Fibroblast of skin of right quadriceps (primary cell): ENCODE data around the gene JMJD6.
"Not testable (repeated sequence)": the region's sequence is repeated elsewhere in the genome, so short reads cannot be mapped to it uniquely, and the experiment has no call there.

Experiments
- DNase-seq: peaks from one replicate; pipeline ENCODE4 v3.0.0-alpha.2; 2013

The JMJD6 gene

DNA sequence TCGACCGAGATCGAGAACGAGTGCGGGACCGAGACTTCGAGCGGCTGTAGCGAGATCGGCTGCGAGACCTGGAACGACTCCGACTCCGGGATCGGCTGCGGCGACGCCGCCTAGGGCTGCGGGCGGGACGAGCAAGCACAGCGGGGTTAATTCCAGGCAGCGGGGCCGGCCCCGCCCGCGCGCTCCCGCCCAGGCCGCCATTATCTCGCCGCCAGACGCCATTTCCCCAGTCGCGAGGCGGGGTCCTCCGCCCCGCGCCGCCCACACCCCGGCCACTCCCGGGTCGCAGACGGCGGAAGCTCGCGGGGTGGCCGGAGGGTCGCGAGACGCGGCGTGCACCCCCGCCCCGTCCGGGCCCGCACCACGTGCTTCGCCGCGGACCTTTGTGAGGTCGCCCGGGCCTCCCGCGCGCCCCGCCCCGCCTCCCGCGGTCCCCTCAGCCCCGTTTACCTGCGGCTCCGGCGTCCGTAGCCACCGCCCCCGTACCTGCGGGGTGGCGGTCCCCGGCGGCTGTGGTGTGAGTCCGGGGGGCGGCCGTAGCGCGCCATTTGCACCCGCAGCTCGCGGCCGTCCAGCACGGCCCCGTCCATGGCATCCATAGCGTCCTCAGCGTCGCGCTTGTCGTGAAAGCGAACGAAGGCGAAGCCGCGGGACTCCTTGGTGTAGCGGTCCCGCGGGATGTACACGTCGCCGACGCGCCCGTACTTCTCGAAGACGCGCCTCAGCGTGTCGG, 10.1 kb upstream of the JMJD6 start:
- DNase-seq: peak; percentile 55

DNA sequence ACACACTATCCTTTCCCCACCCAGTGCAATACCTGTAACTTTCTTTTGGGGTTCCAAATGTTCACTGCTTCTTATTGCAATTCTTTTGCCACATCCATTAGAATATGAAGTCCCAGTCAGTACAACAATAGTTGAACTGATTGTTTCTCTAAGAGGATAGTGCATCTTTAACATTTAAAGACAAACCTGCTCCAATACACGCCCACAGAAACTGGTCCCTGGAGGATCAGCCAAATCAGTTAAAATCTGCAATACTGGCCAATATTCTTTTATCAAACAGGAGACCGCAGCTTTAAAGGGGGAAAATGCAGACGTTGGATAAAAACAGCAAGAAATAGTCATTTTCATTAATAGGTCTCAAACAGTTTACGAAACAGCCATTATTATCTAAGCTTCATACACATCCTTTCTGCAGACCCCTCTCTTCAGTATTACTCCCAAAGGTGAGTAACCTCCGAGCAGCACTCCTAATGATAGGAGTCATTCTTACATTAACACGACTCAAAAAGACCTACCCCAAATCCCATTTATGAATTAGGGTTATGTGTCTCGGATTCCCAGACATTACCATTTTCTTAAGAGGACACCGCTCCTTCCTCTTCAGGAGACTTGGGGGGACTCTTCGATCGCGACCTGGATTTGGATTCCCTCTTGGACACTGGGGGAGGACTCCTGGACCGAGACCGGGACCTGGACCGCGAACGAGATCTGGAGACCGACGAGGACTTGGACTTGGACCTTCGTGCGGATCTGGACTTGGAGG, 9.4 kb upstream of the JMJD6 start:
- DNase-seq: no peak

DNA sequence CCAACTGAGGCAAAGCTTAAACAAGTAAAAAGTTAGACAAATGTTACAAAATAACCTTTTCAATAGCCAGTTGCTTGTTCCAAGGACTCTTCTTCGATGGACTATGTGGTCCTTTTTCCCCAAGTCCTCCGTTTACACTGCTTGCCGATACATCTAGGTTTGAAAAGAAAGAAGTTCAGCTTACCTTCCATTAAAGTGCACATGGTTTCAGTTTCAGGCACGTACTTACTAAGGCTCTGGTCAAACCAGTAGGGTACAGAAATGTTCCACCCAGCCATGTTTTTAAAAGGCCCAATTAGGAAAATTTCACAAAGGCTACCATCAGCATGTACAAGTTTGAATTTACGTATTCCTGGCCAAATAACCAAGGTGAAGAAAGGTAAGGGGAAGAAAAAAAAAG, 8.6 kb upstream of the JMJD6 start:
- DNase-seq: peak; percentile 19

DNA sequence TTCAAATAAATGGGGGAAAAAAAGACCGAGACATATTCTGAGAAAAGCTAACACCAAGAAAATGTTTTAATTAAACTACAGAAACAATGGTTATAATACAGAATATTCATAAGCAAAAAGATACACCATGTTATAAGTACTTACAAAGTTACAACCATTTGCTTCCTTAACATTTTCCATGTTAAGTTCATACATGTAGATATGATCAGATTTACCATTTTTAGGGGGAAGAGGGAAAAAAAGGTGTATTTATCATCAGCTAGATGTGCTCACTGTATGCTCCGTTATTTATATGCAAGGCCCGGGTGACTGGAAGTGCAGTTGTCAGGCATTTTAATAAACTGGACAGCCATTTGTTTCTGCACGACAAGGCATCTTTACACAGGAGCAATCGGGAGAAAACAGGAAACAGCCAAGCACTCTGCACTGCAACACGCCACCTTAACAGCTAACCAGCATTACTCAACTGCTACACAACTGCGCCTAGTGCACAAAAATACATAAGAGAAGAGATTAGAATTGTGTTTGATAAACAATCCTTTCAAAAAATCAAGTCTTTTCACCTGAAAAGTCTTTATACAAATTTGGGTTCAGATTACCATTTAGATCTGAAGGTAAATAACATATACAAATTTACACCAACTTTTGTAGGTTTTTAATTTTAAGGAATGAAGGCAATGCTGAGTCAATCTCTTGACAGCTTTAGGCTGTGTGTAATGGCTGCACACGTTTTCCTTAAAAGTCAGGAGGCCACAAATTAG, 7.9 kb upstream of the JMJD6 start:
- DNase-seq: peak; percentile 23

DNA sequence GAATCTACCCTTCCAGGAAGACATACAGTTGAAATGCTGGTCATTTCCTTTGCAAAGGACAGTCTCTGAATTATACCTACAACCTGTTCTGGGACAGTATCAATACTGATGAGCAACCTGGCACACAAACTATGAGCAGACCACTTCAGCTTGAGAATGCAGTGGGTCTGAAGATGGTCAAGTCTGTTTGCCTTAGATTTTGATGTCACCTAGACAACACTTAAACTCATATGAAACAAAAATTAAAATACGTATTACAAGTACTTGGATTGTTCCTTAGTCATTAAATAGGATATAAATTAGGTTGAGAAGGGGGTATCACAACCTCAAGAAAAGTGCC, 7.2 kb upstream of the JMJD6 start:
- DNase-seq: no peak

DNA sequence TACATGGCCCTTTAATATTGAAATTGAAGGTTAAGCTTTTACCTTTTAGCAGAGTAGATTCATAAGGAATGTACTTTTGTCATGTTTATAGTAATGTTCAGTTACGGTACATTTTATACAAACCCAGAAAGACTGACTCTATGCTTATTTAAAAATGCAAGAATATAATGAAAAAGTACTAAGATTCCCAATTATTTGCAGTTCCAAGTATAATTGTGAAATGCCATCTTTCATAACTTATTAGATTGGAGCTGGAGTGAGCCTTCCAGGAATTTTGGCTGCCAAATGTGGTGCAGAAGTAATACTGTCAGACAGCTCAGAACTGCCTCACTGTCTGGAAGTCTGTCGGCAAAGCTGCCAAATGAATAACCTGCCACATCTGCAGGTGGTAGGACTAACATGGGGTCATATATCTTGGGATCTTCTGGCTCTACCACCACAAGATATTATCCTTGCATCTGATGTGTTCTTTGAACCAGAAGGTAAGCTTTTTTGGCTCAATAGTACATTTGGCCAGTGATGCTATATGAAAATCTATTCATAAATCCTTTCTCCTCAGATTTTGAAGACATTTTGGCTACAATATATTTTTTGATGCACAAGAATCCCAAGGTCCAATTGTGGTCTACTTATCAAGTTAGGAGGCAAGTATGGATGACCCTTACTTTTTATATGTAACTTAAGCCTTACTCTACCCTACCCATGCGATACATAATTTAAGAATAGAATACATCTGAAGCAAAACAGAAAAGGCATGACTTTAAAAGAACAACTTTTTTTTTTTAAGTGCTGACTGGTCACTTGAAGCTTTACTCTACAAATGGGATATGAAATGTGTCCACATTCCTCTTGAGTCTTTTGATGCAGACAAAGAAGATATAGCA, 6.6 kb upstream of the JMJD6 start:
- no peak for DNase-seq

DNA sequence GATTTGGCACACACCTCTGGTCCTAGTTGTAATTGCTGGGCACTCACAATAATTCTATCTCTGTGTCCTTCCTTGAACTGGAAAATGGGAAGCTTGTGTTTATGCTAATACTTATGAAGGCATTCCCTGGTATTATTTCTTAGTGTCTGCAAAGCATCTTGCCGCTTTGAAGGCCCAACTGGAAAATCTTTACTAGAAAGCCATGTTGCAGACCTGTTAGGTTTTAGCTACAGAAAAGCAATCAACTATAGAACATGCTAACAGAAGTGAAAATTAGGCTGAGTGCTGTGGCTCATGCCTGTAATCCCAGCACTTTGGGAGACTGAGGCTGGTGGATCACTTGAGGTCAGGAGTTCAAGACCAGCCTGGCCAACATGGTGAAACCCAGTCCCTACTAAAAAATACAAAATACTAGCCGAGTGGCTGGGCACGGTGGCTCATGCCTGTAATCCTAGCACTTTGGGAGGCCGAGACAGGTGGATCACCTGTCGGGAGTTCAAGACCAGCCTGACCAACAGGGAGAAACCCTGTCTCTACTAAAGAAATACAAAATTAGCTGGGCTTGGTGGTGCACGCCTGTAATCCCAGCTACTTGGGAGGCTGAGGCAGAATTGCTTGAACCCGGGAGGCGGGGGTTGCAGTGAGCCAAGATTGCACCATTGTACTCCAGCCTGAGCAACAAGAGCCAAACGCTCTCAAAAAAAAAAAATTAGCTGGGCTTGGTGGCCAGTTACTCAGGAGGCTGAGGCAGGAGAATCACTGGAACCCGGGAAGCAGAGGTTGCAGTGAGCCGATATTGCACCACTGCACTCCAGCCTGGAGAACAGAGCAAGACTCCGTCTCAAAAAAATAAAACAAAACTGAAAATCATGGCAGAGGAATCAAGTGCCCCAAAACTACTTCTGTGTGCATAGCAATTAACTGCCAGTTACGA, 5.7 kb upstream of the JMJD6 start:
- DNase-seq: not testable (repeated sequence)

DNA sequence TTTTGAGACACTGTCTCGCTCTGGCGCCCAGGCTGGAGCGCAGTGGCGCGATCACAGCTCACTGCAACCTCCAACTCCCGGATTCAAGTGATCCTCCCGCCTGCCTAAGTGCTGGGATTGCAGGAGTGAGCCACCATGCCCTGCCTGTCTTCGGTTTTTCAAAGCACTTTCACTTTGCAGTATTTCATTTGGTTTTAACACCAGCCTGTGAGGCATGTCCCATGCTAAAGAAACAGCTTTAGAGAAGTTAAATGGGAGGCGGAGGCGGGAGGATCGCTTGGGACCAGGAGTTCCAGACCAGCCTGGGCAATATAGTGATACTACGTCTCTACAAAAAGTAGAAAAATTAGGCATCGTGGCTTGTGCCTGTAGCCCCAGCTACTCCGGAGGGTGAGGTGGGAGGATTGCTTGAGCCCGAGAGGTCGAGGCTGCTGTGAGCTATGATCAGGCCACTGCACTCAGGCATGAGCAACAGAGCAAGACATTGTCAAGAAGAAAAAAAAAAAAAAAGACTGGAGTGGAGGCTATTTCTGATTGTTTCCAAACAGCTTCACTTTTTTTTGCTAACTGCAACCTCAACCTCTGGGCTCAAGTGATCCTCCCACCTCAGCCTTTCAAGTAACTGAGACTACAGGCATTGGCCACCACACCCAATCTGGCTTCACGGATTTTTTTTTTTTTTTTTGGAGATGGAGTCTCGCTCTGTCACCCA, 1.5 kb upstream of the JMJD6 start:
- no peak for DNase-seq

DNA sequence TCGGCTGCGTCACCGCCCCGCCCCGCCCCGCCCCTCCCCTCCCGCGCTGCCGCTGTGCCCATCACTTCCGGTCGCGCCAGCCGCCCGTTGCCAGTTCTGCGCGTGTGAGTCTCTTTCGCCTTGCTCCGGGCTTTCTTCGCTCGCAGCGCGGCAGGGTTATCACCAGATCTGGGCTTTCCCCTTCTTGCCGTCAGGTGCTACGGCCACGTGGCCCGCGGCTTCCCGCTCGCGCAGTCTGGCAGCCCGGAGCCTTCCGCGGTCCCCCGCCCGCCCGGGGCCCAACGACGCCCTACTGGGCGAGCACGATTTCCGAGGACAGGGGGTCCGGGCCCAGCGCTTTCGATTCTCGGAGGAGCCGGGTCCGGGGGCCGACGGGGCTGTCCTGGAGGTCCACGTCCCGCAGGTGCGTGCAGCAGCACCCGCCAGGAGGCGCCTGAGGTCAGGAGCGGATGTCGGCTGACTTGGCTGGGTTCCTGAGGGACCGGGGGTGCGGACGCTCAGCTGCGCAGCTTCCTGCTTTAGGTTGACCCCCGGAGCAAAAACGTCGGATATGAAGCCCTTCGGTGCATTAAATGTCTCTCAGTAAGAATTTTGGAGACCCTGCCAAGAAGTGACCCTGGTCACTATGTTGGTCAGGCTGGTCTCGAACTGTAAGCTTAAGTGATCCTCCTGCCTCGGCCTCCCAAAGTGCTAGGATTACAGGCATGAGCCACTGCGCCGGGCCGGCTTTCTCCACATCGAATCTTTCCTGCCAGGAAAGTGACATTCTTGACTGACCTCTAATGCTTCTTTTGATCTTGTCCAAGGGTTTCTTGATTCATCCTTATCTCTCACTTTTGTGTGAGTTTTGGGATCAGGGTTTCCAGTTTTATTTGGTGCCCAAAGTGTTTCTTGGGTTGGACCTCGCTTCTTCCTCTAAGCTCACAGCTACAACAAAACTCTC, 641 bp upstream of the JMJD6 start, which contains the start of gene METTL23:
Gene METTL23, plus strand, starts transcription at position 64 of the 943 bp plus-strand sequence. CDS start 2,872 bp downstream, outside the sequence.
- DNase-seq: peak; percentile 69

DNA sequence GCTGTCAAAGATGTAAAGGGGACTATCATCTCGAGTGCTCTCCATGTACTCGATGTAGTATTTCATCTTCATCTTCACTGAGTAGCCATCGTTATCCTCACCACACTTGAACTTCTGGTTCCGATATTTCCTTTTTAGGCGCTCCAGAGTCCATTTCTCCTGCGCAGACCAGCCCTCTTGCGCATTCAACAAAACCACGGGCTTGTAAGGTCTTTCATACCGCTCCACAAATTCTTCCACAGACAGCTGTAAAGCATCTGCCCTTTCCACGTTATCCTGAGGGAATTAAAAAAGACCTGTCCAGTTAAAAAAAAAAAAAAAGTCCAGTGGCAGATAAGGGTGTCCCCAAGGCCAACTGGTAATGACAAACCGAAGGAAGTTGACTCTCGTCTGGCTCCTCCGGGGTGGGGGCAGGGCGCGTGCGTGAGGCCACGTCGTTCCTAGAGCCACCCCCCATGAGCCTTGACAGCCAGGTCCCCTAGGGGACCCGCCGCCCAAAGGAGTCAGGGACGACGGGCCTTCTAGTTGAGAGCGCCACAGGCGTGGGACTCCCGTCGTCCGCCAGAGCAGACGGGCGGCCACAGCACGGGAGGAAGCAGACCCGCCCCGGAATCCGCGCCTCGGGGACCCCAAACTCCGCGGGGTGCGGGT, 701 bp downstream of the JMJD6 start:
- peak; percentile 47 for DNase-seq

DNA sequence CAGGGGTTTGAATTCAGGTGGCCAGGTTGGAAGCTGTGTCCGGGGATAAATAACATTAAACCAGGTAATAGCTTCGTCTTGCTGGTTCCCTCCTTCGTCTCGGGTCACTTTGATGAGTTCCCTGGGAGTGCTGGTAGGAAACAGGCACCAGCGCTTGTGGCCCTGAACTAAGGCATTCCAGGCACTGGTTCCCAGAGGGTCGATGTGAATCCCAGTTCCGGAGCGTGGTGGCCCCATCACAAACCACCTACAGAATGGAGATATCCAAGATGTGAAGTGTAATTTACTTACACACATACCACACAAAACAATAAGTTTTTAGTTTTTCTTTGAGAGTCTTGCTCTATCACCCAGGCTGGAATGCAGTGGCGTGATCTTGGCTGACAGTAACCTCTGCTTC, 2.6 kb downstream of the JMJD6 start:
- DNase-seq: no peak

DNA sequence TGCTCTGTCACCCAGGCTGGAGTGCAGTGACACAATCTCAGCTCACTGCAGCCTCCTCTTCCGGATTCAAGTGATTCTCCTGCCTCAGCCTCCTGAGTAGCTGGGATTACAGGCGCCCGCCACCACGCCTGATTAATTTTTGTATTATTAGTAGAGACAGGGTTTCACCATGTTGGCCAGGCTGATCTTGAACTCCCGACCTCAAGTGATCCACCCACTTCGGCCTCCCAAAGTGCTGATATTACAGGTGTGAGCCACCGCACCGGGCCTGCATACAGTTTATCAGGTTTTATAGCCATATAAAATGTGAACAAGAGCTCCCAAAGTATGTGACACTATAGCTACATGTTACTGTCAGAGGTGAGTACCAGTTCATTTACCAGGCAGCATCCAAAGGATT, 3.4 kb downstream of the JMJD6 start:
- DNase-seq: not testable (repeated sequence)

DNA sequence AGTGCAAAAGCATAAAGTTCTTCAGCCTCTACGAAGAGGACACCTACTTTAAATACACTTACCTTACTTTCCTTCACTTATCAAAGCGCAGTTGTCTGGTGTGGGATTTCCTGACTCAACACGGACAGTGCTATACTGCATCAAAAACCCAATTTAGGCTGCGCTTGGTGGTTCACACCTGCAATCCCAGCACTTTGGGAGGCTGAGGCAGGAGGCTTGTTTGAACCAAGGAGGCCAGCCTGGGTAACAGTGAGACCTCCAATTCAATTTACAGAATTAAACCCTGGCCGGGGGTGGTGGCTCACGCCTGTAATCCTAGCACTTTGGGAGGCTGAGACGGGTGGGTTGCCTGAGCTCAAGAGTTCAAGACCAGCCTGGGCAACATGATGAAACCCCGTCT, 4.1 kb downstream of the JMJD6 start:
- DNase-seq: no peak

DNA sequence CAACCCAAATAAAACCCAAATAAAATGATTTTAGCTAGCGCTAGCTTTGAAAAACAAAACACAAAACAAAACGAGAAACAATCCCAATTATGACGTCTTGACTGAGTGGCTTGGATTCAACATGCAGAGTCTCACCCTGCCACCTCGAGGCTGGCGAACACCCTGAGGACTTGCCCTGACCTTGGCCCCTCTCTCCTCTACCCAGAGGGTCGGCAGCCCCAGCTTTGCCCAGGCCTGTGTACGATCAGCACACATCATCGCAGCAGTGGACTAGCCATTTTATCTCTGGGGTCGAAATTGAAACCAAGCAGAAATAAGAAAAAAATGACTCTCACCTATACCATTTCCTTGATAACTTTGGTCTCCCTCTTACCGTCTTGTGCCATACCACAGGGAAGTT, 4.9 kb downstream of the JMJD6 start:
- no peak for DNase-seq

DNA sequence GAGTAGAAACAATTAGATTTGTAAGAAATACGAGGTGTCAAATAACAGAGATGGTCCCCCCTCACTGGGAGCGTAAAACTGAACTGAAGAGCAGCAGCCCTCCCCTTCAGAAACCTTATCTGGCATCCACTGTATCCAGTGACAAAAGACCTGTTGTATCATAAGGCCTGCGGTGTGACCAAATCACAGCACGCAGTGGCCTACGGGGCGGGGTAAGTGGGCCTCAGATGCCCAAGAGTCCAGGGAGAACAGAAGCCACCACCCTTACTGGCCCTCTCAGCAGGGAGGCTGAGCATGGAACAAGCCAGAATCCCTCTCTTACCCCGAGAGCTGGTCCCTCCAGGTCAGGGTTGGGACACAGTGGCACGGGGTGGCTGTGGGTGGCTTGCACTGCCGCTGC, 5.5 kb downstream of the JMJD6 start:
- no peak for DNase-seq

DNA sequence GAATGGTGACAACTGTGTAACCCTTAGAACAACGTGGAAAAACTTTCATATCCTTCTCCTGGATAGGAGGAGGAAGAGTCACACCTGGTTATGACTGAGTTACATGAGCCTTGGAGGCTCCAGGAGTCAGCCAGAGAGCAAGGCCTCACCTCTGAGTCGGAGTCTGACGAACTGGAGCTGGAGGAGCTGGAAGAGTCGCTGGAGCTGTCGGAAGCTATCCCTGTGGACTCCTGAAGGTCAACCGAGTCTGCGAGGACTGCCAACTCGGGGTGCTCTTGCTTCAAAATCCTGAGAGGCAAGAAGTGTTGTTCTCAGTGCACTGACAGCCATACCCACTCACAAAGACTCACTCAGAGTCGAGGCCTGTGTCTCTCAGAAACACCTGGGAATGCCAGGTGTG, 6.2 kb downstream of the JMJD6 start:
- no peak for DNase-seq

DNA sequence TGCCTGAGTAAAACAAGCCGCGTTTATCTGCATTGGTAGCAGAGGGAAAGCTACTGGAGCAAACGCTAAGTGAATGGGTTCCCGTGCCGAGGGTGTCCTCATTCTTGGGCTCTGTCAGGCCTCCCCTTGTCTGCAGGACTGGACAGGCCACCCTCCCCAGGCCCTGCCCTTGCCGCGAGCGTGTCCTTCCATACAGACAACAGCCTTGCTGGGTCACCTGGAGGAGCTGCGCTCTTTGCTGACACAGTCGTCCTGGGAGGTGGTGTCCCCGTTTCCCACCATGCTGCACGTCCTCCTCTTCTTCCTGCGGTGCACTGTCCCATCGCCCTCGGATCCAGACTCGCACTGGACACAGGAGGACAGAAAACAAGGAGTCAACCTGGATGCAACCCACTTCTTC, 7.9 kb downstream of the JMJD6 start:
- no peak for DNase-seq

DNA sequence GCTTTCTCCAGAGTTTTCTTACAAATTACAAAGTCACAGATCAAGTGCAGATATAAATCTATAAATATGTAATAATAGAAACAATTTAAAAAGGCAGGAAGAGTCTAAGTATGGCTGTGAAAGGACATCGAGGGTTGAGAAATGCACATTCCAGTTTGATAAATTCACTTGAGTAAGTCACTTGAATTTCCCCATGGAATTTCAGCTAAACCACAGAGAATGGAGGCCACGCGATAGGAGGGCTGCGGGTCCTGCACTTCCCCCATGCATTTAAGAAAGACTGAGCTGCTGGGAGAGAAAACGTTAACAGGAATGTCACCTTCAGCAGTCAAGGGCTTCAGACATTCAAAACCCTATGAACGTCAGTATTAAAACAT, 9.6 kb downstream of the JMJD6 start:
- peak; percentile 94 for DNase-seq

DNA sequence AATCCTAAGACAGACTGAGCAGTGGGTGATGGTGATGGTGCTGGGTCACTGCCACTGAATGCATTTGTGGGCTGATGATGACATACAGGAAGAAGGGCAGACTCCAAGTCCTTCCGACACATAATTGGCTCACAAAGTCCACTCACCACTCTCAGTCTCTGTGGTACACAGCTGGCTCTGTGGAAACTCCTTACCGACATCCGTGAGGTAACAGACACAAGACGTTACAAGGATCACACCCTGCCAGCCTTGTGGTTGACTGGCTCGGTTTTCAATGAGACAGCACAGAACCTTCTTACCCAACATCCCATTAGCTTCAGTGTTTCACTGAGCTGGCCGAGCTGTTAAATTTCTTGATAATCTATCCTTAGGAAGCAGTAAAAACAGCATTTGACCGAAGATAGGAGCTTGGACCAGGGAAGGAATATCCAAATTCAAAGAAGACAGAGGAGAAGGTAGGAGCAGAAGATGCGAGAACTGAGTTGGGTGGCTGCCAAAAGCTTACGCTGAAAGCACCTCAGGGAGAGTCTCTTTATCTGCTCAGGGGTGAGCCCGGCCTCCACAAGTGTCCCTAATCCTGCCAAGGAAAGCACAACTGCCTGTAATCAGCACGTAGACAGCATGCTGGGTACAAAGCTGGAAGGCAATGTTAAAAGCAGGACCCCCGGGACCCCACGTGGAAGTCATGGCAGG, 10.1 kb downstream of the JMJD6 start:
- peak; percentile 97 for DNase-seq
